Measurements from ENCODE around the gene NUDT22. TPM values are rescaled to one million over a fixed set of nuclear protein-coding genes. Genes with fewer than 3 reads are reported as not detected.

NUDT22 gene
- total and polyA plus RNA-seq, 11 donors: 63.7 to 93.0 (median 70.3) TPM

DNA sequence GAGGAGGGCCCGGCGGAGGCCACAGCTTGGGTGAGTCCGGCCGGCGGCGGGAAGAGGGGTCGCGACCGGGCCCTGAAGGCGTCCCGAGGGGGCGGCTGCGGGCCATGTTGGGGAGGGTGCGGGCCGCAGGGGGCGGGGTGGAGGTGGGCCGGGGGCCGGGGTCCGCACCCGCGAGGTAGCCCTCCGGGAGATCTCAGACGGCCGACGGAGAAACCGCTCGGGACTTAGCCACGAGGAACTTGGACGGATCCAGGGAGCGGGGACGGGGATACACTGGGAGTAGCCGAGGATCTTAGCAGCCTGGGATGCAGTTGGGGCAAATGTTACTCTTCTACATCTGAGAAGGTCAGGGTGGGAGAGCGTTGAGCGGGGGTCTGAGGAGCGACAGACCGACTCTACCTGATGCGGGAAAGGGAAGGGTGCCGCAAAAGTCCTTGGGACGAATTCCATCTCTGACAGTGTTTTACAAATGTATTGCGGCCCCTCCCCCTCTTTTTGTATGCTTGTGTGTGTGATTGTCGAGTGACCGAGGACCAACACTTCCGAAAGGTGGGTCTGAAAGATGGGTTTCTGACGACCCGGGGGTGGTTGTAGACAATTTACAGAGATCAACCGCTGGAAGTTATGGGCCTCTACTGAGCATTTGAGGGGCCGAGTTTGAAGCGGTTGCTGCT lies 39.4 kb upstream of the NUDT22 start:
- no peaks in the 10 kb centered on the region for H3K9me3 ChIP-seq
- 1 to 3% (median 2%) methylated on average over 16 to 48 of the region's 48 CpGs for WGBS, 4 donors
- peaks cover 0 to 36% (median 7%) of the 10 kb centered on the region in 9 donors for H3K36me3 ChIP-seq
- TF ChIP-seq, protein P1, sequence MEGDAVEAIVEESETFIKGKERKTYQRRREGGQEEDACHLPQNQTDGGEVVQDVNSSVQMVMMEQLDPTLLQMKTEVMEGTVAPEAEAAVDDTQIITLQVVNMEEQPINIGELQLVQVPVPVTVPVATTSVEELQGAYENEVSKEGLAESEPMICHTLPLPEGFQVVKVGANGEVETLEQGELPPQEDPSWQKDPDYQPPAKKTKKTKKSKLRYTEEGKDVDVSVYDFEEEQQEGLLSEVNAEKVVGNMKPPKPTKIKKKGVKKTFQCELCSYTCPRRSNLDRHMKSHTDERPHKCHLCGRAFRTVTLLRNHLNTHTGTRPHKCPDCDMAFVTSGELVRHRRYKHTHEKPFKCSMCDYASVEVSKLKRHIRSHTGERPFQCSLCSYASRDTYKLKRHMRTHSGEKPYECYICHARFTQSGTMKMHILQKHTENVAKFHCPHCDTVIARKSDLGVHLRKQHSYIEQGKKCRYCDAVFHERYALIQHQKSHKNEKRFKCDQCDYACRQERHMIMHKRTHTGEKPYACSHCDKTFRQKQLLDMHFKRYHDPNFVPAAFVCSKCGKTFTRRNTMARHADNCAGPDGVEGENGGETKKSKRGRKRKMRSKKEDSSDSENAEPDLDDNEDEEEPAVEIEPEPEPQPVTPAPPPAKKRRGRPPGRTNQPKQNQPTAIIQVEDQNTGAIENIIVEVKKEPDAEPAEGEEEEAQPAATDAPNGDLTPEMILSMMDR (IDR thresholded peaks at IDR 0.05): no peak
- TF ChIP-seq POLR2A (IDR thresholded peaks at IDR 0.05): no peak
- H3K4me3 ChIP-seq: peak overlapping the region in 1 of 12 donors; percentile 76
- intact Hi-C loops (cut with DNase I): loop anchor here in 3 of 10 donors (1.0 to 5.0 kb wide), 4 partner anchors 40 to 116 kb away; partner anchors contain the start of genes NUDT22 (in 3 of the 3), TRPT1 (in 3 of the 3) and CATSPERZ (in 1 of the 3)
- H3K27ac ChIP-seq: peak overlapping the region in 5 of 12 donors; percentile 54 to 96 (median 78)
- H3K4me1 ChIP-seq: peaks cover 0 to 42% (median 30%) of the 10 kb centered on the region in 12 donors
- peak in 1 of 5 donors; percentile 67 for DNase-seq
- no peaks in the 10 kb centered on the region for H3K27me3 ChIP-seq
- ATAC-seq: no peak

DNA sequence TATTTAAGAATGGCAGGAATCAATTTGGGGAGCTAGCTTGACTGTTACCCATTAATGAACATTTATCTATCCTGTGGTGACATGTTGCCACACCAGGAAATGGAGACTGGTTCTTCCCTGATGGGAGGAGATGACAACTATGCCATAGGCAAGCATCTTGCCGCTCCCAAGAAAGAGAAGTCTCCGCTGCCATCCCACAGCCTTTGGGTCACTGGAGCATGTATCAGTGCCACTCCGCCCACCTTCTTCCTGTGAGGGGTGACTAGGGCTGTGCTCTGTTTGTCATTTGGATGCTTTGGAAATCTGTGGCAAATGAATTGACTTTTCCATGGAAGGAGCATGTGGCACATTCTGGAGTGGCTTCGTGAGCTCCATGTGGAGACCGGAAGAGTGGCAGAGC lies 33.6 kb upstream of the NUDT22 start:
- WGBS, 4 donors: 83 to 94% (median 91%) methylated on average over 5 of the region's 5 CpGs
- peaks cover 2 to 89% (median 60%) of the 10 kb centered on the region in 9 donors for H3K36me3 ChIP-seq
- intact Hi-C loops (cut with DNase I): no loop called here

DNA sequence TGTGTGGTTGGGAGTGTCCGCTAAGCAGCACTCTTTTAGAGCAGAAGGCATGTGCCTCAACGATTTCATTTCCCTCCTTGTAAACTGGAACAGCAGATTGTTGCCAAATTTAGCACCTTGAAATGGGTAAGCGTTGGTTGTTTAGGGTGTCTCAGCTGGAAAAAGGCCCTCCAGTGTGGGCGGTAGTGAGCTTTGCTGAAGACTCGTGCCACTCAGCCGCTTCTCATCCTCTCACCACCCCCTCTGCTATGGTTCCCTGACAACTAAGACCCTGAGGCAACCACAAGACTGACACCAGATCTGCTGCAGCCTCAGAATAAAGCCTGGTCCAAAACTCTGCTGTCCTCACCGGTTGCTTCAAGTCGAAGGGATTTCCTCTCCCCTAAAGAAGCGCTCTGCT lies 29.4 kb upstream of the NUDT22 start:
- whole genome bisulfite sequencing, 4 donors: 78 to 84% (median 80%) methylated on average over 9 of the region's 9 CpGs
- H3K36me3 ChIP-seq: peaks cover 2 to 95% (median 94%) of the 10 kb centered on the region in 9 donors
- H3K4me3 ChIP-seq: no peak overlapping the region
- no peaks in the 10 kb centered on the region for H3K9me3 ChIP-seq
- no peak for TF ChIP-seq POLR2A (IDR thresholded peaks at IDR 0.05)
- TF ChIP-seq, protein P1 (IDR thresholded peaks at IDR 0.05): no peak
- H3K27me3 ChIP-seq: no peaks in the 10 kb centered on the region
- DNase-seq: no peak
- H3K27ac ChIP-seq: no peak overlapping the region
- intact Hi-C loops (cut with DNase I): no loop called here
- peaks cover 0 to 6% (median 0%) of the 10 kb centered on the region in 12 donors for H3K4me1 ChIP-seq
- ATAC-seq: no peak

More for the DNA sequence above, 33.6 kb upstream of the NUDT22 start:
- Histone ChIP-seq H3K4me3 (no peak overlapping the region), H3K27ac (no peak overlapping the region), H3K27me3 (no peaks in the 10 kb centered on the region), H3K9me3 (no peaks in the 10 kb centered on the region), H3K4me1 (peaks cover 0 to 12% (median 3%) of the 10 kb centered on the region in 12 donors)
- DNase-seq (no peak), ATAC-seq (no peak)
- TF ChIP-seq, protein P1 (IDR thresholded peaks at IDR 0.05): no peak
- no peak for TF ChIP-seq POLR2A (IDR thresholded peaks at IDR 0.05)

DNA sequence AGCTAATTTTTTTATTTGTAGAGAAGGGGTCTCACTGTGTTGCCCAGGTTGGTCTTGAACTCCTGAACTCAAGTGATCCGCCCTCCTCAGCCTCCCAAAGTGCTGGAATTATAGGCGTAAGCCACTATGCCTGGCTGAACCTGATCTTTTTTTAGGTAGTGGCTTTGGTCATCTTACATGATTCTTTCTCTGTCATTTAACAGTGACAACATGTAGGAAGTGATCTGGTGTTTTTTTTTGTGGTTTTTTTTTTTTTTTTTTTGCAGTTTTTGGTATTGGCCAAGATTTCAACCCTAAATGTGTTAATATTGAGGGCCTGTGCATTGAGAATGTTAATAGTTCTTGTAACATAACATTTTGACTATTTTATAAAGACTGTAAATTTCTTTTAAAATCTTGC lies 27.6 kb upstream of the NUDT22 start:
- Histone ChIP-seq H3K27me3 (no peaks in the 10 kb centered on the region), H3K4me3 (no peak overlapping the region), H3K36me3 (peaks cover 2 to 100% (median 99%) of the 10 kb centered on the region in 9 donors), H3K4me1 (no peaks in the 10 kb centered on the region), H3K27ac (no peak overlapping the region), H3K9me3 (no peaks in the 10 kb centered on the region)
- intact Hi-C loops (cut with DNase I): no loop called here
- ATAC-seq: no peak
- no peak for TF ChIP-seq POLR2A (IDR thresholded peaks at IDR 0.05)
- TF ChIP-seq, protein P1 (IDR thresholded peaks at IDR 0.05): no peak
- 96 to 100% (median 97%) methylated on average over 2 of the region's 2 CpGs for WGBS, 4 donors
- DNase-seq: no peak

Data from heart left ventricle (tissue), 16 donors.